Left ventricle myocardium inferior (tissue), 1 donor: ENCODE results near the gene RAB31. TPM values are rescaled to one million over a fixed set of nuclear protein-coding genes. Genes with fewer than 3 reads are reported as not detected.

Experiments
- DNase-seq: peaks from one replicate; pipeline ENCODE4 v3.0.0-alpha.2; 2020
- H3K27ac ChIP-seq: fragments of 200-600 bp; replicated peaks from 2 replicates; pipeline ENCODE4 v1.8.0; 2021
- H3K27me3 ChIP-seq: fragments of 200-600 bp; 2 replicates; pipeline ENCODE4 v1.8.0; 2021; ENCODE audit warnings: low read depth
- H3K36me3 ChIP-seq: fragments of 200-600 bp; 2 replicates; pipeline ENCODE4 v1.8.0; 2021
- H3K4me1 ChIP-seq: fragments of 200-600 bp; 2 replicates; pipeline ENCODE4 v1.8.0; 2021
- H3K4me3 ChIP-seq: fragments of 200-600 bp; 2 replicates; pipeline ENCODE4 v1.8.0; 2021; ENCODE audit warnings: mild to moderate bottlenecking, moderate library complexity
- H3K9me3 ChIP-seq: fragments of 200-600 bp; replicated peaks from 2 replicates; pipeline ENCODE4 v1.8.0; 2021
- CTCF ChIP-seq: fragments of 200-600 bp; IDR thresholded peaks from 2 replicates; pipeline ENCODE4 v1.8.0; 2021; ENCODE audit warnings: antibody characterized with exemption, mild to moderate bottlenecking, borderline replicate concordance
- intact Hi-C: fragments of 100-400 bp; cut with micrococcal nuclease; formaldehyde crosslinking; loops from one replicate; pipeline ENCODE4 v1.11.0; 2022
- total RNA-seq: library from RNA; stranded (reverse); fragmentation: NEBNext Ultra II Directional; extraction: Animal tissue kit (Norgen Biotek cat#: 25700); gene quantifications from one replicate; pipeline ENCODE4 v1.2.1, GENCODE V29; 2021
- donor health status: DM: no; HTN: yes; CAD: no; lungs with severe emphysema.

Gene RAB31
- total RNA-seq, 1 donor from 2014 or later = 12.0 TPM

- no peaks in the 10 kb centered on the region for H3K36me3 ChIP-seq
- peak overlapping the region; percentile 59 for H3K27ac ChIP-seq
- intact Hi-C loops = no loop called here
- no peak for TF ChIP-seq CTCF
- H3K9me3 ChIP-seq = no peaks in the 10 kb centered on the region
- no peak for DNase-seq
- H3K4me1 ChIP-seq = peaks cover 13% of the 10 kb centered on the region
- H3K27me3 ChIP-seq = no peaks in the 10 kb centered on the region
- peak overlapping the region; percentile 34 for H3K4me3 ChIP-seq
Observed at GRCh38 chr18:9876212-9876866, 168.2 kb downstream of the RAB31 start.

GRCh38 chr18:9876867-9877654 lies 169.0 kb downstream of the RAB31 start:
- no peaks in the 10 kb centered on the region for H3K27me3 ChIP-seq
- peak overlapping the region; percentile 34 for H3K4me3 ChIP-seq
- intact Hi-C loops = no loop called here
- no peaks in the 10 kb centered on the region for H3K9me3 ChIP-seq
- peaks cover 13% of the 10 kb centered on the region for H3K4me1 ChIP-seq
- no peaks in the 10 kb centered on the region for H3K36me3 ChIP-seq
- DNase-seq = no peak
- H3K27ac ChIP-seq = peak overlapping the region; percentile 59
- no peak for TF ChIP-seq CTCF

GRCh38 chr18:9877655-9878014 lies 169.5 kb downstream of the RAB31 start:
- H3K4me3 ChIP-seq = peak overlapping the region; percentile 34
- intact Hi-C loops = no loop called here
- H3K27ac ChIP-seq = peak overlapping the region; percentile 59
- H3K9me3 ChIP-seq = no peaks in the 10 kb centered on the region
- DNase-seq = no peak
- no peaks in the 10 kb centered on the region for H3K36me3 ChIP-seq
- no peaks in the 10 kb centered on the region for H3K27me3 ChIP-seq
- TF ChIP-seq CTCF = no peak
- peaks cover 13% of the 10 kb centered on the region for H3K4me1 ChIP-seq

- no peak for TF ChIP-seq CTCF
- Histone ChIP-seq H3K4me3 (no peak overlapping the region), H3K9me3 (no peaks in the 10 kb centered on the region), H3K27ac (no peak overlapping the region), H3K27me3 (no peaks in the 10 kb centered on the region), H3K36me3 (no peaks in the 10 kb centered on the region), H3K4me1 (peaks cover 13% of the 10 kb centered on the region)
- no peak for DNase-seq
- intact Hi-C loops = no loop called here
Observed at GRCh38 chr18:9878095-9878494, 170.0 kb downstream of the RAB31 start.

- H3K4me1 ChIP-seq = peaks cover 13% of the 10 kb centered on the region
Observed at GRCh38 chr18:9878783-9879242, 170.7 kb downstream of the RAB31 start.

More at GRCh38 chr18:9878783-9879242, 170.7 kb downstream of the RAB31 start:
- intact Hi-C loops = no loop called here
- no peaks in the 10 kb centered on the region for H3K27me3 ChIP-seq
- DNase-seq = no peak
- no peak overlapping the region for H3K27ac ChIP-seq
- H3K9me3 ChIP-seq = no peaks in the 10 kb centered on the region
- TF ChIP-seq CTCF = no peak
- no peak overlapping the region for H3K4me3 ChIP-seq
- H3K36me3 ChIP-seq = no peaks in the 10 kb centered on the region
